ENCODE data around the gene LAMB4.

The LAMB4 gene

GRCh38 chr7:107998660-107999480 is 131.3 kb downstream of the LAMB4 start:
- no peak for TF ChIP-seq CTCF (IDR thresholded peaks at IDR 0.05)

GRCh38 chr7:107998150-107998549 is 132.0 kb downstream of the LAMB4 start:
- no peak for TF ChIP-seq CTCF (IDR thresholded peaks at IDR 0.05)

- TF ChIP-seq CTCF (IDR thresholded peaks at IDR 0.05) = no peak
Observed at GRCh38 chr7:107996072-107996882, 133.9 kb downstream of the LAMB4 start.

GRCh38 chr7:107995184-107996071 is 134.7 kb downstream of the LAMB4 start:
- TF ChIP-seq CTCF (IDR thresholded peaks at IDR 0.05) = no peak

GRCh38 chr7:107994421-107995030 is 135.6 kb downstream of the LAMB4 start:
- TF ChIP-seq CTCF (IDR thresholded peaks at IDR 0.05) = no peak

- TF ChIP-seq CTCF (IDR thresholded peaks at IDR 0.05) = no peak
Observed at GRCh38 chr7:107993891-107994291, 136.3 kb downstream of the LAMB4 start.
